GM23248 (cell line): ENCODE measurements around the gene TFB1M. TPM values are rescaled to one million over a fixed set of nuclear protein-coding genes. Genes with fewer than 3 reads are reported as not detected.

Experiments
- DNase-seq: peaks from one replicate; pipeline ENCODE4 v3.0.0-alpha.2; 2015
- H2AFZ ChIP-seq: fragments of 200-600 bp; sonication (generic); 2 replicates; pipeline ENCODE4 v1.6.1; 2016; ENCODE audit warnings: antibody characterized with exemption
- H3F3A ChIP-seq: fragments of 200-600 bp; sonication (generic); 2 replicates; pipeline ENCODE4 v1.6.1; 2016; ENCODE audit warnings: mild to moderate bottlenecking, antibody characterized with exemption, mixed run types; ENCODE audit not compliant: insufficient read depth
- H3K27ac ChIP-seq: fragments of 200-600 bp; sonication (generic); 2 replicates; pipeline ENCODE4 v1.5.1; 2016; ENCODE audit warnings: mild to moderate bottlenecking
- H3K27me3 ChIP-seq: fragments of 200-600 bp; sonication (generic); replicated peaks from 2 replicates; pipeline ENCODE4 v1.6.1; 2016; ENCODE audit warnings: mild to moderate bottlenecking; ENCODE audit not compliant: insufficient read depth
- H3K36me3 ChIP-seq: fragments of 200-600 bp; sonication (generic); 2 replicates; pipeline ENCODE4 v1.6.1; 2016; ENCODE audit warnings: low read depth, mild to moderate bottlenecking
- H3K4me1 ChIP-seq: fragments of 200-600 bp; sonication (generic); 2 replicates; pipeline ENCODE4 v1.6.1; 2016; ENCODE audit warnings: mild to moderate bottlenecking; ENCODE audit not compliant: insufficient read depth
- H3K4me2 ChIP-seq: fragments of 200-600 bp; sonication (generic); one replicate; pipeline ENCODE4 v1.6.1; 2016; ENCODE audit warnings: mild to moderate bottlenecking; ENCODE audit not compliant: unreplicated experiment
- H3K4me3 ChIP-seq: fragments of 200-600 bp; sonication (generic); 2 replicates; pipeline ENCODE4 v1.5.1; 2016; ENCODE audit warnings: mild to moderate bottlenecking
- H3K79me2 ChIP-seq: fragments of 200-600 bp; sonication (generic); 2 replicates; pipeline ENCODE4 v1.6.1; 2016; ENCODE audit warnings: mild to moderate bottlenecking; ENCODE audit not compliant: insufficient read depth
- H3K9ac ChIP-seq: fragments of 200-600 bp; sonication (generic); 2 replicates; pipeline ENCODE4 v1.6.1; 2016; ENCODE audit warnings: mild to moderate bottlenecking
- H3K9me2 ChIP-seq: fragments of 200-600 bp; sonication (generic); 2 replicates; pipeline ENCODE4 v1.6.1; 2016; ENCODE audit warnings: mixed run types, mild to moderate bottlenecking, moderate library complexity; ENCODE audit not compliant: insufficient read depth
- H3K9me3 ChIP-seq: fragments of 200-600 bp; sonication (generic); one replicate; pipeline ENCODE4 v1.6.1; 2017; ENCODE audit warnings: low read depth
- H4K20me1 ChIP-seq: fragments of 200-600 bp; sonication (generic); 2 replicates; pipeline ENCODE4 v1.6.0; 2016; ENCODE audit not compliant: insufficient read depth
- EZH2 ChIP-seq: fragments of 200-600 bp; sonication (generic); IDR thresholded peaks from 2 replicates; pipeline ENCODE4 v1.6.1; 2018; ENCODE audit warnings: antibody characterized with exemption, mild to moderate bottlenecking; ENCODE audit not compliant: insufficient read depth, poor library complexity, severe bottlenecking
- EZH2phosphoT487 ChIP-seq: fragments of 200-600 bp; sonication (generic); IDR thresholded peaks from 2 replicates; pipeline ENCODE4 v1.6.1; 2018; ENCODE audit warnings: antibody characterized with exemption, moderate library complexity, mild to moderate bottlenecking, low read depth; ENCODE audit not compliant: insufficient read depth
- WGBS, 2 experiments: methylation state at CpG; one replicate each; pipeline ENCODE4 v1.1.6; 2015 to 2017; ENCODE audit warnings: low lambda C conversion rate in 2 of 2, low coverage in 1 of 2; ENCODE audit errors: missing lambda C conversion rate in 2 of 2; 5-methylcytosine and 5-hydroxymethylcytosine counted together
- in situ Hi-C: fragments of 300-500 bp; cut with MboI; formaldehyde crosslinking; loops from 2 replicates; pipeline ENCODE4 v1.15.0; 2020
- polyA plus RNA-seq: library from polyadenylated mRNA; unstranded; fragments of >200 nt; fragmentation: Nextera tagmentation; extraction: Ambion mirVana; gene quantifications from 2 replicates; pipeline ENCODE4 v1.2.1, GENCODE V29; 2016
- total RNA-seq: library from RNA; depleted of rRNA; stranded (reverse); fragments of >200 nt; shearing (Covaris generic); gene quantifications from 2 replicates; pipeline ENCODE4 v1.2.3, GENCODE V29; 2014

The TFB1M gene
- total and polyA plus RNA-seq, 2 experiments from 2014 or later: 9.0 to 14.0 TPM

- H3F3A ChIP-seq: peaks cover 1% of the 10 kb centered on the region; the same call in 1 of the 2 replicates
- no peaks in the 10 kb centered on the region for H3K9me2 ChIP-seq
- H3K79me2 ChIP-seq: no peaks in the 10 kb centered on the region
- H4K20me1 ChIP-seq: no peaks in the 10 kb centered on the region
- no peak overlapping the region for H2AFZ ChIP-seq
- peaks cover 6% of the 10 kb centered on the region; the same call in 1 of the 2 replicates for H3K36me3 ChIP-seq
- no peak overlapping the region for H3K27ac ChIP-seq
- H3K27me3 ChIP-seq: no peaks in the 10 kb centered on the region
- in situ Hi-C loops: no loop called here
- no peaks in the 10 kb centered on the region for H3K4me1 ChIP-seq
- WGBS, 2 experiments: 96 to 97% methylated on average over 3 of the region's 3 CpGs
- no peak overlapping the region for H3K4me2 ChIP-seq
- DNase-seq: no peak
- no peaks in the 10 kb centered on the region for H3K9me3 ChIP-seq
- TF ChIP-seq EZH2phosphoT487 (no peak), EZH2 (no peak)
- H3K4me3 ChIP-seq: no peak overlapping the region
- no peak overlapping the region for H3K9ac ChIP-seq
These were observed 55.1 kb downstream of the TFB1M start for GRCh38 chr6:155259204-155259603.

GRCh38 chr6:155257796-155258195 lies 56.5 kb downstream of the TFB1M start:
- in situ Hi-C loops: no loop called here
- Histone ChIP-seq H3K4me1 (no peaks in the 10 kb centered on the region), H3K9ac (no peak overlapping the region), H3K36me3 (peaks cover 6% of the 10 kb centered on the region; the same call in 1 of the 2 replicates), H3K27ac (no peak overlapping the region), H3K9me3 (no peaks in the 10 kb centered on the region), H3K27me3 (no peaks in the 10 kb centered on the region), H3F3A (no peaks in the 10 kb centered on the region), H3K79me2 (no peaks in the 10 kb centered on the region), H2AFZ (no peak overlapping the region), H4K20me1 (no peaks in the 10 kb centered on the region), H3K4me2 (no peak overlapping the region), H3K9me2 (no peaks in the 10 kb centered on the region), H3K4me3 (no peak overlapping the region)
- 97 to 99% methylated on average over 9 of the region's 9 CpGs for WGBS, 2 experiments
- no peak for DNase-seq
- TF ChIP-seq EZH2 (no peak), EZH2phosphoT487 (no peak)

- no peaks in the 10 kb centered on the region for H3K9me3 ChIP-seq
- H3K79me2 ChIP-seq: no peaks in the 10 kb centered on the region
- no peaks in the 10 kb centered on the region for H3K4me1 ChIP-seq
- no peak overlapping the region for H3K27ac ChIP-seq
- H2AFZ ChIP-seq: no peak overlapping the region
- no peak overlapping the region for H3K4me2 ChIP-seq
- no peak overlapping the region for H3K4me3 ChIP-seq
- no peaks in the 10 kb centered on the region for H3K9me2 ChIP-seq
- 85 to 89% methylated on average over 13 of the region's 13 CpGs for WGBS, 2 experiments
- no peaks in the 10 kb centered on the region for H4K20me1 ChIP-seq
- no peaks in the 10 kb centered on the region for H3K27me3 ChIP-seq
- H3K9ac ChIP-seq: no peak overlapping the region
- TF ChIP-seq EZH2phosphoT487 (no peak), EZH2 (no peak)
- in situ Hi-C loops: no loop called here
- H3K36me3 ChIP-seq: peaks cover 9% of the 10 kb centered on the region; the same call in 1 of the 2 replicates
- no peak for DNase-seq
- no peaks in the 10 kb centered on the region for H3F3A ChIP-seq
These were observed 58.0 kb downstream of the TFB1M start for GRCh38 chr6:155256122-155256795.

GRCh38 chr6:155254139-155254538 lies 60.1 kb downstream of the TFB1M start:
- in situ Hi-C loops: no loop called here
- Histone ChIP-seq H3K9ac (no peak overlapping the region), H3K36me3 (peaks cover 6% of the 10 kb centered on the region; the same call in 1 of the 2 replicates)

More at GRCh38 chr6:155254139-155254538, 60.1 kb downstream of the TFB1M start:
- WGBS, 2 experiments: 95 to 97% methylated on average over 10 of the region's 10 CpGs
- H3K4me3 ChIP-seq: no peak overlapping the region
- H3K9me2 ChIP-seq: no peaks in the 10 kb centered on the region
- H3K9me3 ChIP-seq: no peaks in the 10 kb centered on the region
- no peaks in the 10 kb centered on the region for H3K79me2 ChIP-seq
- no peak overlapping the region for H3K27ac ChIP-seq
- no peaks in the 10 kb centered on the region for H3F3A ChIP-seq
- no peak overlapping the region for H3K4me2 ChIP-seq
- DNase-seq: no peak
- H4K20me1 ChIP-seq: no peaks in the 10 kb centered on the region
- H2AFZ ChIP-seq: no peak overlapping the region
- TF ChIP-seq EZH2phosphoT487 (no peak), EZH2 (no peak)
- H3K27me3 ChIP-seq: no peaks in the 10 kb centered on the region
- no peaks in the 10 kb centered on the region for H3K4me1 ChIP-seq
